ENCODE results near the gene NXPH4.

DNA sequence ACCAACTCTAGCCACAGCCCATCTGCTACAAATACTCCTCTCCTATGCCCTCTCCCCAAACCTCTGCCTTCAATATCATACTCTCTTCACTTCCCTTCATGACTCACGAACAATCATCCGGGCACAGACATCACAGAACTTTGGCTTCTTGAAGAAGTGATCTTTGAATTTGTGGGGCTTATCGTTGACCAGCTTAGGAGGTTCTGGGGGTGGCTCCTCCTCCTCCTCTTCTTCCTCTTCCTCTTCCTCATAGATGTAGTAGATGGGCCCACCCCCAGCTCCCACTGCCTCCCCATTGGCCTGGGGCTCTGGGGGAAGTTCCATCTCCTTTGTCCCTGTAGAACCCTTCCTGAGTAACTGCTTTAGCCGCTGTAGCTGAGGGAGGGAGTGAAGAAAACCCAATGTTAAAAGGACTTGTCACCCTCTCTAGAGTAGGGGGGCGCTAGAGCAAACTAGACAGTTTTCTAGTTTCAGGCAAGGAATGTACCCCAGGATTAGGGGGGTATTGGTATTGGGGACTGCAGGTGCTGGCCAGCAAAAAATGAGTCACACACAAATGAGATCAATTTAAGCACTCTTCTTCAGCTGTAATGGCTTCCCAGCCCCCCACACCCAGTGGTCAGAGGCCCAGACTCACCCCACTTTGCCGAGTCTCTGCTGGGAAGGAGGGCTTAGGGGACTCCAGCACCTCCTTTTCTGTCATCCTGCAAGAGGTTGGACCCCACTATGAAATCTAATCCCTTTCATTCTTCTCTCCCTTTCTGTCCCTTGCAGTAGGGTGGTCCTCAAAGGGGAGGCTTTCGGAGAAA lies 32.5 kb downstream of the NXPH4 start:
- TF ChIP-seq, protein P1, sequence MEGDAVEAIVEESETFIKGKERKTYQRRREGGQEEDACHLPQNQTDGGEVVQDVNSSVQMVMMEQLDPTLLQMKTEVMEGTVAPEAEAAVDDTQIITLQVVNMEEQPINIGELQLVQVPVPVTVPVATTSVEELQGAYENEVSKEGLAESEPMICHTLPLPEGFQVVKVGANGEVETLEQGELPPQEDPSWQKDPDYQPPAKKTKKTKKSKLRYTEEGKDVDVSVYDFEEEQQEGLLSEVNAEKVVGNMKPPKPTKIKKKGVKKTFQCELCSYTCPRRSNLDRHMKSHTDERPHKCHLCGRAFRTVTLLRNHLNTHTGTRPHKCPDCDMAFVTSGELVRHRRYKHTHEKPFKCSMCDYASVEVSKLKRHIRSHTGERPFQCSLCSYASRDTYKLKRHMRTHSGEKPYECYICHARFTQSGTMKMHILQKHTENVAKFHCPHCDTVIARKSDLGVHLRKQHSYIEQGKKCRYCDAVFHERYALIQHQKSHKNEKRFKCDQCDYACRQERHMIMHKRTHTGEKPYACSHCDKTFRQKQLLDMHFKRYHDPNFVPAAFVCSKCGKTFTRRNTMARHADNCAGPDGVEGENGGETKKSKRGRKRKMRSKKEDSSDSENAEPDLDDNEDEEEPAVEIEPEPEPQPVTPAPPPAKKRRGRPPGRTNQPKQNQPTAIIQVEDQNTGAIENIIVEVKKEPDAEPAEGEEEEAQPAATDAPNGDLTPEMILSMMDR (IDR thresholded peaks at IDR 0.05), result no peak
- TF ChIP-seq POLR2AphosphoS5 (IDR thresholded peaks at IDR 0.05), result no peak
- no peak for TF ChIP-seq POLR2A (IDR thresholded peaks at IDR 0.05)
- no peak for TF ChIP-seq EP300 (IDR thresholded peaks at IDR 0.05)

Measured in suprapubic skin (tissue), 4 donors.